ENCODE data around the gene PPIH. TPM values are rescaled to one million over a fixed set of nuclear protein-coding genes. Genes with fewer than 3 reads are reported as not detected.

PPIH gene
- total RNA-seq, 4 donors from 2014 or later: 15.1 to 41.7 (median 26.1) TPM

DNA sequence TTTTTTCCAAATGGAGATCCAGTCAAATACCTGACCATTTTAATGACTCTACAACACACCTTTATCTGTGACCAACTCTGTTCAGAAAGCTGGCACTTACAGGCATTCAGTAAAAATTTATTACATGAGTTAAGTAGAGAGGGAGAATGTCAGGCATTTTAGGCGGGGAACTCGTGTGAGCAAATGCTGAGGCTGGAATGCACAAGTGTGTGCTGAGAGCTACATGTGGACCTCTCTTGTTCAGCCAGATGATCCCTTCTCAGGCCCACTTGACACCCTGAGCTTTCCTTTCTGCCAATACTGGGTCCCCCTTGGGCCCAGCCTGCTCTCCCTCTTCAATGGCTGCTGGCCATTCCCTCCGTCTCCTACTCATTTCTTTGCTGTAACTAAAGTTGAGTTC is 11.7 kb downstream of the PPIH start:
- no peak for DNase-seq
- no peaks in the 10 kb centered on the region for H3K4me1 ChIP-seq
- peaks cover 0 to 73% (median 0%) of the 10 kb centered on the region in 3 donors for H3K36me3 ChIP-seq
- H3K9me3 ChIP-seq: no peaks in the 10 kb centered on the region
- TF ChIP-seq POLR2A (IDR thresholded peaks at IDR 0.05): no peak
- TF ChIP-seq, protein P1, sequence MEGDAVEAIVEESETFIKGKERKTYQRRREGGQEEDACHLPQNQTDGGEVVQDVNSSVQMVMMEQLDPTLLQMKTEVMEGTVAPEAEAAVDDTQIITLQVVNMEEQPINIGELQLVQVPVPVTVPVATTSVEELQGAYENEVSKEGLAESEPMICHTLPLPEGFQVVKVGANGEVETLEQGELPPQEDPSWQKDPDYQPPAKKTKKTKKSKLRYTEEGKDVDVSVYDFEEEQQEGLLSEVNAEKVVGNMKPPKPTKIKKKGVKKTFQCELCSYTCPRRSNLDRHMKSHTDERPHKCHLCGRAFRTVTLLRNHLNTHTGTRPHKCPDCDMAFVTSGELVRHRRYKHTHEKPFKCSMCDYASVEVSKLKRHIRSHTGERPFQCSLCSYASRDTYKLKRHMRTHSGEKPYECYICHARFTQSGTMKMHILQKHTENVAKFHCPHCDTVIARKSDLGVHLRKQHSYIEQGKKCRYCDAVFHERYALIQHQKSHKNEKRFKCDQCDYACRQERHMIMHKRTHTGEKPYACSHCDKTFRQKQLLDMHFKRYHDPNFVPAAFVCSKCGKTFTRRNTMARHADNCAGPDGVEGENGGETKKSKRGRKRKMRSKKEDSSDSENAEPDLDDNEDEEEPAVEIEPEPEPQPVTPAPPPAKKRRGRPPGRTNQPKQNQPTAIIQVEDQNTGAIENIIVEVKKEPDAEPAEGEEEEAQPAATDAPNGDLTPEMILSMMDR (IDR thresholded peaks at IDR 0.05): no peak
- H3K27me3 ChIP-seq: no peaks in the 10 kb centered on the region
- no peak overlapping the region for H3K27ac ChIP-seq
- no peak overlapping the region for H3K4me3 ChIP-seq

DNA sequence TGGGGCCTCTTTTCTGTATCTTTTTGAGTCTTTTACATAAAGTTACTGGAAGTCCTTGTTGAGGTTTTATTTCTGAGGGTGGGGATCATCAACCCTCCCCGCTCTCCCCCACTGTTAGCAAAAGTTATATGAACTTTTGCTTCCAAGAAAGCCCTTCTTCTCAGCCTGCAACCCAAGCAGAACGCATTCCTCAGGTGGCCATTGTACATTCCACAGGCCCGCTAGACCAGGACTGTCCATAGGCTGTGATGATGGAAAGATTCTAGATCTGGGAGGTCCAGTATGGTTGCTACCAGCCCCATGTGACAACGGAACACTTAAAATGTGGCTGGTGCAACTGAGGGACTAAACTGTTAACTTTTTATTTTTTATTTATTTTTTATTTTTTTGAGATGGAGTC is 12.2 kb downstream of the PPIH start:
- Histone ChIP-seq H3K36me3 (peaks cover 0 to 68% (median 0%) of the 10 kb centered on the region in 3 donors), H3K27me3 (no peaks in the 10 kb centered on the region), H3K4me3 (no peak overlapping the region), H3K9me3 (no peaks in the 10 kb centered on the region), H3K27ac (no peak overlapping the region), H3K4me1 (no peaks in the 10 kb centered on the region)
- no peak for DNase-seq
- TF ChIP-seq POLR2A (IDR thresholded peaks at IDR 0.05): no peak

DNA sequence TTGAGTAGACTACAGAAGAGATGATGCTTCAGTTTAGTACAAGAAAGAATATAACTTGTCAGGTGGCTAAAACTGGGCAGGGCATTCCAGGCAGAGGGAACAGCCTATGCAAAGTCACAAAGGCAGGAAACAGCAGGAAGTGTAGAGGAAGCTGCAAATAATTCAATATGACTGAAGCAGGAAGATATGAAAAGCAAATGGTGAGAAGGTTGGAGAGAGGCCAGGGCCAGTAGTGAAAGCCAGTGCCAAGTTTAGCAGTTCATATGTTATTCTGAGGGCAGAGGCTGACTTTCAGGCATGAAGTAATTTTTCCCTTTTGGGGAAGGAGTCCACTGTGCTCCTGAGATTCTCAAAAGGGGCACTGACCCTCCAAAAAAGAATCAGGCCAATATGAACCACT is 16.0 kb downstream of the PPIH start:
- H3K27me3 ChIP-seq: no peaks in the 10 kb centered on the region
- no peak overlapping the region for H3K4me3 ChIP-seq
- no peak for DNase-seq
- no peaks in the 10 kb centered on the region for H3K4me1 ChIP-seq
- TF ChIP-seq POLR2A (IDR thresholded peaks at IDR 0.05): no peak
- TF ChIP-seq, protein P1 (IDR thresholded peaks at IDR 0.05): no peak
- peaks cover 0 to 38% (median 0%) of the 10 kb centered on the region in 3 donors for H3K36me3 ChIP-seq
- H3K9me3 ChIP-seq: no peaks in the 10 kb centered on the region
- H3K27ac ChIP-seq: no peak overlapping the region

DNA sequence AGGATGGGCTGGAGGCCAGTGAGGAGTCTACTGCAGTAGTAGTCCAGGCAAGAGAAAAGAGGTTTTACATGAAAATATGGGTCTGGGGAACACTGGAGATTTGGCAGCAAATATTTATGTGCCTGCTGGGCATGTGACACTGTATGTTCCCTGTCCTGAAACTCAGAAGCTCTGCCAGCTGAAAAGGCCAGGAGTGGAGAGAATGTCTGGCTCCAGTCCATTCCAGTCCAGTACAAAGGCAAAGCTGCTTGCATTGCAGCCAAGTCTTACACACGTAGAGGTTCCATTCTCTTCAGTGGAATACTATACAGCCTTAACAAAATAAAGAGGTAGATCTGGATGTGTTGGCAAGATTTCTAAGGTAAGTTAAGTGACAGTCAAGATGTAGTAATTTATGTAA is 16.5 kb downstream of the PPIH start:
- Histone ChIP-seq H3K27ac (no peak overlapping the region), H3K36me3 (peaks cover 0 to 33% (median 0%) of the 10 kb centered on the region in 3 donors), H3K27me3 (no peaks in the 10 kb centered on the region), H3K4me3 (no peak overlapping the region), H3K9me3 (no peaks in the 10 kb centered on the region), H3K4me1 (no peaks in the 10 kb centered on the region)
- TF ChIP-seq, protein P1 (IDR thresholded peaks at IDR 0.05): no peak
- no peak for TF ChIP-seq POLR2A (IDR thresholded peaks at IDR 0.05)
- no peak for DNase-seq

DNA sequence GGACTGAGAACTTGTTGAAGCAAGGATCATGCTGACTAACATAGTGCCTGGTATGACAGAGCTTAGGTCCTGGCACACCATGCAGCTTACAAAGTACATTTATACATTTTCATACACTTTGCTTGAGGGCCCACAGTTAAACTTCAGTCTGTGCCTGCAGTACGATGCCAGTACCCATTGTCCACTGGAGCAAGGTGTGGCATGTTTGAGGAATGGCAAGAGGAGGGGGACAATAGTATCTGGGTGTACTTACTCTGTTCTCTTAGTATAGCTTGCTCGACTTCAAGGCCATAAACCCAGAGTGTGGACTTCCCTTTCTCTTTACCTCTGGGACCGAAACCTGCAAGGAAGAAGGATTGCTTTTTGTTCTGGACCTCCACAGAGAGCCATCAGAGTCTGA is 17.2 kb downstream of the PPIH start:
- Histone ChIP-seq H3K27ac (no peak overlapping the region), H3K27me3 (no peaks in the 10 kb centered on the region), H3K4me1 (peaks cover 0 to 4% (median 0%) of the 10 kb centered on the region in 4 donors), H3K4me3 (no peak overlapping the region), H3K9me3 (no peaks in the 10 kb centered on the region), H3K36me3 (peaks cover 0 to 25% (median 0%) of the 10 kb centered on the region in 3 donors)
- no peak for TF ChIP-seq POLR2A (IDR thresholded peaks at IDR 0.05)
- TF ChIP-seq, protein P1 (IDR thresholded peaks at IDR 0.05): no peak
- no peak for DNase-seq

DNA sequence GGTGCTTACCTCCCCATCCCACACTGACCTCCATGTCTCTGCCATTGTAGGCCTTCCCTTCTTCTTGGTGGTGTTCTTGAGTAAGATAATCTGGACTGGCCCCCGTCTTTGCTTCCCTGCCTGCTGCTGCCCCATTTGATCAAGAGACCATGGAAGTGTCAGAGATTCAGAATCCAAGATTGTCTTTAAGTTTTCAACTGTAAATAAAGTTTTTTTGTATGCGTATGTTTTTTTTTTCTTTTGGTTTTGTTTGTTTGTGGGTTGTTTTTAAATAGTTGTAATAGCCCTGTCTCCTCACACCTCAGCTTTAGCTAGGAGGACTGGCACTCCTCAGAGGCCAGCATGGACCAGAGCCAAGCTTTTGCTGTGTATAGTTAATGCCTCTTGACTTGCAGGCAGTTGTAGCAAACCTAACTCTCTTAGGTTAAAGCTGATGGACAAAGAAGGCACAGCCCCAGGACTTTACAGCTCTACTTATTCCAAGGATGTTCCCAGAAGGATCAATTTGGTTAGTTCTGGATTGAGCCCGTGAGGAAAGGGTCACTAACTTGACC is 18.4 kb downstream of the PPIH start:
- H3K4me3 ChIP-seq: no peak overlapping the region
- no peak for DNase-seq
- H3K9me3 ChIP-seq: no peaks in the 10 kb centered on the region
- no peak overlapping the region for H3K27ac ChIP-seq
- peaks cover 0 to 12% (median 0%) of the 10 kb centered on the region in 4 donors for H3K4me1 ChIP-seq
- peaks cover 0 to 21% (median 0%) of the 10 kb centered on the region in 3 donors for H3K36me3 ChIP-seq
- TF ChIP-seq, protein P1 (IDR thresholded peaks at IDR 0.05): no peak
- TF ChIP-seq POLR2A (IDR thresholded peaks at IDR 0.05): no peak
- H3K27me3 ChIP-seq: no peaks in the 10 kb centered on the region

Measured in Peyer's patch (tissue), 4 donors.